Tibial nerve (tissue), 4 donors: ENCODE data around the gene ERMARD. TPM values are rescaled to one million over a fixed set of nuclear protein-coding genes. Genes with fewer than 3 reads are reported as not detected.

ENCODE experiments used
- DNase-seq, 2 donors: peaks; one replicate each; pipeline ENCODE4 v3.0.0-alpha.2; 2019; ENCODE audit warnings: low spot score in 2 of 2
- H3K27ac ChIP-seq, 4 donors: fragments of 200-600 bp; sonication (generic) in 3 of 4; one replicate each; pipeline ENCODE4 v1.5.1; 2017 to 2019; ENCODE audit warnings: mild to moderate bottlenecking in 1 of 4
- H3K27me3 ChIP-seq, 2 donors: fragments of 200-600 bp; sonication (generic) in 1 of 2; one replicate each; pipeline versions ENCODE4 v1.5.1 to v1.6.0; 2017 to 2019
- H3K36me3 ChIP-seq, 3 donors: fragments of 200-600 bp; sonication (generic); one replicate each; pipeline ENCODE4 v1.5.1; 2018 to 2019
- H3K4me1 ChIP-seq, 4 donors: fragments of 200-600 bp; sonication (generic) in 3 of 4; one replicate each; pipeline ENCODE4 v1.5.1; 2017 to 2019
- H3K4me3 ChIP-seq, 4 donors: fragments of 200-600 bp; sonication (generic) in 3 of 4; one replicate each; pipeline ENCODE4 v1.5.1; 2017 to 2019; ENCODE audit warnings: mild to moderate bottlenecking in 1 of 4, moderate library complexity in 1 of 4
- H3K9me3 ChIP-seq, 4 donors: fragments of 200-600 bp; sonication (generic) in 3 of 4; one replicate each; pipeline ENCODE4 v1.5.1; 2017 to 2019
- EP300 ChIP-seq, 2 donors: sonication (generic); formaldehyde crosslinking; IDR thresholded peaks; one replicate each; pipeline ENCODE4 v1.6.1; 2017; ENCODE audit warnings: antibody characterized with exemption in 2 of 2, mild to moderate bottlenecking in 1 of 2
- POLR2A ChIP-seq, 2 donors: fragments of 450-650 bp; IDR thresholded peaks; one replicate each; pipeline ENCODE4 v1.6.1; 2017; ENCODE audit warnings: antibody characterized with exemption in 2 of 2, mild to moderate bottlenecking in 2 of 2, moderate library complexity in 2 of 2
- WGBS, 2 donors: methylation state at CpG; one replicate each; pipeline ENCODE4 v1.1.5; 2018; 5-methylcytosine and 5-hydroxymethylcytosine counted together
- total RNA-seq, 4 donors: library from RNA; depleted of rRNA; stranded (reverse); fragments of >200 nt; gene quantifications; one replicate each; pipeline ENCODE4 v1.1.0, GENCODE V29; 2016
- TF ChIP-seq, protein P1 (sequence below), 5 experiments: fragments of 200-600 bp in 3 of 5; fragments of 450-650 bp in 2 of 5; sonication (generic) in 3 of 5; IDR thresholded peaks; one replicate each; pipeline ENCODE4 v1.5.1; 2016 to 2019; ENCODE audit warnings: antibody characterized with exemption in 5 of 5, mild to moderate bottlenecking in 3 of 5, moderate library complexity in 2 of 5

Gene ERMARD
- total RNA-seq, 4 donors from 2014 or later: 27.4 to 58.3 (median 41.6) TPM

DNA sequence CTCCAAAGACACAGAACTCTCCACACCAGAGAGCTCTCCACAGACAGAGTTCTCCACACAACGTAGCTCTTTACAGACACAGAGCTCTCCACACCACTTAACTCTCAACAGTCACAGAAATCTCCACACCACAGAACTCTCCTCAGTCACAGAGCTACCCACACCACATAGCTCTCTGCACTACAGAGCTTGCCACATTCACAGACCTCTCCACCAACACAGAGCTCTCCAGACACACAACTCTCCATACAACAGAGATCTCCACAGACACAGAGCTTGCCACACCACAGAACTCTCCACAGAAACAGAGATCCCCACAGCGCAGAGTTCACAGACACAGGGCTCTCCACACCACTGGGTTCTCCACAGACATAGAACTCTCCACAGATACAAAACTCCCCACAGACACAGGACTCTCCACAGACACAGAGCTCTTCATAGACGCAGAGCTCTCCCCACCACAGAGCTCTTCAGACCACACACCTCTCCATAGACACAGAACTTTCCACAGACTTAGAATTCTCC is 52.5 kb downstream of the ERMARD start:
- 73 to 79% methylated on average over 3 of the region's 3 CpGs for WGBS, 2 donors
- TF ChIP-seq EP300 (IDR thresholded peaks at IDR 0.05): no peak
- TF ChIP-seq POLR2A (IDR thresholded peaks at IDR 0.05): no peak
- TF ChIP-seq, protein P1, sequence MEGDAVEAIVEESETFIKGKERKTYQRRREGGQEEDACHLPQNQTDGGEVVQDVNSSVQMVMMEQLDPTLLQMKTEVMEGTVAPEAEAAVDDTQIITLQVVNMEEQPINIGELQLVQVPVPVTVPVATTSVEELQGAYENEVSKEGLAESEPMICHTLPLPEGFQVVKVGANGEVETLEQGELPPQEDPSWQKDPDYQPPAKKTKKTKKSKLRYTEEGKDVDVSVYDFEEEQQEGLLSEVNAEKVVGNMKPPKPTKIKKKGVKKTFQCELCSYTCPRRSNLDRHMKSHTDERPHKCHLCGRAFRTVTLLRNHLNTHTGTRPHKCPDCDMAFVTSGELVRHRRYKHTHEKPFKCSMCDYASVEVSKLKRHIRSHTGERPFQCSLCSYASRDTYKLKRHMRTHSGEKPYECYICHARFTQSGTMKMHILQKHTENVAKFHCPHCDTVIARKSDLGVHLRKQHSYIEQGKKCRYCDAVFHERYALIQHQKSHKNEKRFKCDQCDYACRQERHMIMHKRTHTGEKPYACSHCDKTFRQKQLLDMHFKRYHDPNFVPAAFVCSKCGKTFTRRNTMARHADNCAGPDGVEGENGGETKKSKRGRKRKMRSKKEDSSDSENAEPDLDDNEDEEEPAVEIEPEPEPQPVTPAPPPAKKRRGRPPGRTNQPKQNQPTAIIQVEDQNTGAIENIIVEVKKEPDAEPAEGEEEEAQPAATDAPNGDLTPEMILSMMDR (IDR thresholded peaks at IDR 0.05): no peak
- H3K4me3 ChIP-seq: no peak overlapping the region
- peaks cover 0 to 8% (median 0%) of the 10 kb centered on the region in 4 donors for H3K4me1 ChIP-seq
- no peaks in the 10 kb centered on the region for H3K36me3 ChIP-seq
- H3K27ac ChIP-seq: no peak overlapping the region
- H3K9me3 ChIP-seq: no peaks in the 10 kb centered on the region
- DNase-seq: no peak
- H3K27me3 ChIP-seq: no peaks in the 10 kb centered on the region

GRCh38 chr6:169804427-169804826 is 53.0 kb downstream of the ERMARD start:
- TF ChIP-seq, protein P1 (IDR thresholded peaks at IDR 0.05): no peak
- TF ChIP-seq EP300 (IDR thresholded peaks at IDR 0.05) (no peak), POLR2A (IDR thresholded peaks at IDR 0.05) (no peak)
- no peak overlapping the region for H3K4me3 ChIP-seq
- no peak overlapping the region for H3K27ac ChIP-seq
- DNase-seq: no peak
- H3K4me1 ChIP-seq: peaks cover 0 to 8% (median 0%) of the 10 kb centered on the region in 4 donors
- H3K9me3 ChIP-seq: no peaks in the 10 kb centered on the region
- H3K27me3 ChIP-seq: no peaks in the 10 kb centered on the region
- H3K36me3 ChIP-seq: no peaks in the 10 kb centered on the region

GRCh38 chr6:169805242-169805838 is 53.9 kb downstream of the ERMARD start:
- Histone ChIP-seq H3K27ac (no peak overlapping the region), H3K36me3 (no peaks in the 10 kb centered on the region), H3K9me3 (no peaks in the 10 kb centered on the region), H3K4me1 (peaks cover 0 to 2% (median 0%) of the 10 kb centered on the region in 4 donors), H3K27me3 (no peaks in the 10 kb centered on the region), H3K4me3 (no peak overlapping the region)
- DNase-seq: no peak
- TF ChIP-seq POLR2A (IDR thresholded peaks at IDR 0.05): no peak
- TF ChIP-seq EP300 (IDR thresholded peaks at IDR 0.05): no peak
- TF ChIP-seq, protein P1 (IDR thresholded peaks at IDR 0.05): no peak
- WGBS, 2 donors: 62 to 74% methylated on average over 7 of the region's 7 CpGs

- Histone ChIP-seq H3K36me3 (no peaks in the 10 kb centered on the region), H3K27ac (no peak overlapping the region), H3K27me3 (no peaks in the 10 kb centered on the region), H3K4me3 (no peak overlapping the region), H3K4me1 (no peaks in the 10 kb centered on the region), H3K9me3 (no peaks in the 10 kb centered on the region)
- DNase-seq: no peak
- WGBS, 2 donors: 80 to 100% methylated on average over 1 of the region's 1 CpG
- TF ChIP-seq, protein P1 (IDR thresholded peaks at IDR 0.05): no peak
Observed at GRCh38 chr6:169806701-169807100, 55.3 kb downstream of the ERMARD start.

DNA sequence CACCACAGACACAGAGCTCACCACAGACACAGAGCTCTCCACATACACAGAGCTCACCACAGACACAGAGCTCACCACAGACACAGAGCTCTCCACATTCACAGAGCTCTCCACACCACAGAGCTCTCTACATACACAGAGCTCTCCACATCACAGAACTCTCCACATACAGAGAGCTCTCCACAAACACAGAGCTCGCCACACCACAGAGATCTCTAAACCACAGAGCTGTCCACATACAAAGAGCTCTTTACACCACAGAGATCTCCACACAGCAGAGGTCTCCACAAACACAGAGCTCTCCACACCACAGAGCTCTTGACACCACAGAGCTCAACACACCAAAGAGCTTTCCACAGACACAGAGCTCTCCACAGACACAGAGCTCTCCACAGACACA is 55.8 kb downstream of the ERMARD start:
- Histone ChIP-seq H3K9me3 (no peaks in the 10 kb centered on the region), H3K4me1 (no peaks in the 10 kb centered on the region), H3K36me3 (no peaks in the 10 kb centered on the region), H3K27me3 (no peaks in the 10 kb centered on the region), H3K27ac (no peak overlapping the region), H3K4me3 (no peak overlapping the region)
- WGBS, 2 donors: 41 to 56% methylated on average over 1 of the region's 1 CpG
- no peak for DNase-seq
- TF ChIP-seq, protein P1 (IDR thresholded peaks at IDR 0.05): no peak
- TF ChIP-seq EP300 (IDR thresholded peaks at IDR 0.05) (no peak), POLR2A (IDR thresholded peaks at IDR 0.05) (no peak)
